Endothelial cell of umbilical vein (primary cell): ENCODE measurements around the gene CALML5. TPM values are rescaled to one million over a fixed set of nuclear protein-coding genes. Genes with fewer than 3 reads are reported as not detected.

Experiments used
- BruUV-seq: library from RNA; stranded (reverse); fragments of 400-500 nt; replicated peaks from 2 replicates; lab custom pipeline; 2021; lab: Mats Ljungman, UMichigan
- CTCF ChIA-PET: fragments of 300-600, 350-600 bp; sonication (Branson Sonifier 250); formaldehyde crosslinking; loops from one replicate; lab custom pipeline; 2021; ENCODE audit warnings: antibody characterized with exemption, inconsistent platforms; lab: Charles Lee
- POLR2A ChIA-PET: fragments of 300-600, 350-600 bp; sonication (Branson Sonifier 250); formaldehyde crosslinking; loops from one replicate; lab custom pipeline; 2021; ENCODE audit warnings: antibody characterized with exemption, inconsistent platforms; lab: Charles Lee
- DNase-seq: peaks from one replicate; pipeline ENCODE4 v3.0.0-alpha.2; 2011; ENCODE audit warnings: low read depth, low spot score
- FAIRE-seq: peaks from 2 replicates; lab custom pipeline; 2011; peaks lifted over from hg19 to GRCh38; lab: Jason Lieb, UNC
- H2AFZ ChIP-seq: 2 replicates; pipeline ENCODE4 v1.6.0; 2012; ENCODE audit warnings: low read depth, low read length, control low read depth, inconsistent platforms
- H3K27ac ChIP-seq: 2 replicates; pipeline ENCODE4 v1.5.1; 2011; ENCODE audit warnings: low read depth, mild to moderate bottlenecking, control low read depth, low read length, moderate library complexity; ENCODE audit not compliant: insufficient read depth
- H3K27me3 ChIP-seq, 2 experiments: 2 replicates each; pipeline versions ENCODE4 v1.6.0 to v1.6.1; 2011; ENCODE audit warnings: low read length in 2 of 2, mixed read lengths in 1 of 2; ENCODE audit not compliant: control insufficient read depth in 2 of 2, insufficient read depth in 2 of 2
- H3K36me3 ChIP-seq, 2 experiments: 2 replicates in 1 of 2; 3 replicates in 1 of 2; pipeline ENCODE4 v1.5.1; 2011; ENCODE audit warnings: low read length in 2 of 2, mild to moderate bottlenecking in 1 of 2, moderate library complexity in 1 of 2; ENCODE audit not compliant: control insufficient read depth in 2 of 2, insufficient read depth in 2 of 2; ENCODE audit errors: extremely low read depth in 1 of 2
- H3K4me1 ChIP-seq: 3 replicates; pipeline ENCODE4 v1.5.1; 2011; ENCODE audit warnings: mild to moderate bottlenecking, low read length; ENCODE audit not compliant: control insufficient read depth, insufficient read depth; ENCODE audit errors: extremely low read depth
- H3K4me2 ChIP-seq: 2 replicates; pipeline ENCODE4 v1.6.1; 2011; ENCODE audit warnings: low read length, control low read depth, mixed read lengths; ENCODE audit not compliant: insufficient read depth
- H3K4me3 ChIP-seq, 3 experiments: fragments of 200-600 bp in 1 of 3; sonication (generic), shearing (Covaris generic) in 1 of 3; replicated peaks in 1 of 3; 2 replicates each; pipeline ENCODE4 v1.5.1; 2011 to 2016; ENCODE audit warnings: control low read depth in 3 of 3, low read length in 3 of 3, mild to moderate bottlenecking in 2 of 3, inconsistent platforms in 1 of 3, low read depth in 1 of 3, moderate library complexity in 1 of 3; ENCODE audit not compliant: insufficient read depth in 1 of 3
- H3K79me2 ChIP-seq: 2 replicates; pipeline ENCODE4 v1.6.0; 2012; ENCODE audit warnings: low read length, inconsistent platforms; ENCODE audit not compliant: control insufficient read depth, insufficient read depth
- H3K9ac ChIP-seq: replicated peaks from 2 replicates; pipeline ENCODE3; 2011; ENCODE audit warnings: low read length, control low read depth; ENCODE audit not compliant: insufficient read depth; ENCODE audit errors: extremely low read depth
- H3K9me1 ChIP-seq: replicated peaks from 3 replicates; pipeline ENCODE4 v1.6.0; 2011; ENCODE audit warnings: mild to moderate bottlenecking, low read length; ENCODE audit not compliant: control insufficient read depth, insufficient read depth; ENCODE audit errors: extremely low read depth
- H3K9me3 ChIP-seq: replicated peaks from 2 replicates; pipeline ENCODE4 v1.5.1; 2012; ENCODE audit warnings: low read length, inconsistent platforms; ENCODE audit not compliant: control insufficient read depth, insufficient read depth
- H4K20me1 ChIP-seq: replicated peaks from 2 replicates; pipeline ENCODE3; 2011; ENCODE audit warnings: mild to moderate bottlenecking, low read length; ENCODE audit not compliant: control insufficient read depth, insufficient read depth; ENCODE audit errors: extremely low read depth
- EZH2 ChIP-seq: IDR thresholded peaks from 2 replicates; pipeline ENCODE4 v1.6.1; 2012; ENCODE audit warnings: borderline replicate concordance, low read depth, mild to moderate bottlenecking, moderate library complexity, low read length, inconsistent platforms; ENCODE audit not compliant: severe bottlenecking
- FOS ChIP-seq: IDR thresholded peaks from 2 replicates; pipeline ENCODE4 v1.6.1; 2011; ENCODE audit warnings: mild to moderate bottlenecking, low read length, moderate library complexity, borderline replicate concordance; ENCODE audit not compliant: insufficient read depth
- GATA2 ChIP-seq: IDR thresholded peaks from 2 replicates; pipeline ENCODE4 v1.7.0; 2011; ENCODE audit warnings: low read depth, mild to moderate bottlenecking, moderate library complexity, mixed read lengths, low read length; ENCODE audit not compliant: insufficient read length, insufficient read depth
- JUN ChIP-seq: IDR thresholded peaks from 2 replicates; pipeline ENCODE4 v1.6.1; 2011; ENCODE audit warnings: borderline replicate concordance, low read depth; ENCODE audit not compliant: insufficient read length, insufficient read depth
- MAX ChIP-seq: IDR thresholded peaks from 2 replicates; pipeline ENCODE4 v1.6.1; 2011; ENCODE audit not compliant: insufficient read depth, insufficient read length
- MYC ChIP-seq: IDR thresholded peaks from one replicate; pipeline ENCODE4 v1.6.1; 2011; ENCODE audit warnings: mild to moderate bottlenecking, low read depth, low read length
- POLR2A ChIP-seq: IDR thresholded peaks from 2 replicates; pipeline ENCODE4 v1.6.1; 2012; ENCODE audit warnings: low read depth, mild to moderate bottlenecking, control low read depth, low read length
- POLR2AphosphoS5 ChIP-seq: IDR thresholded peaks from 2 replicates; pipeline ENCODE4 v1.6.1; 2012; ENCODE audit warnings: low read depth, mild to moderate bottlenecking, control low read depth, low read length, moderate library complexity; ENCODE audit not compliant: insufficient read depth
- dilution Hi-C: fragments of 300-500 bp; cut with MboI; formaldehyde crosslinking; loops from one replicate; pipeline ENCODE4 v1.15.0; 2019; ENCODE audit warnings: low sequenced_read_pairs; ENCODE audit not compliant: extremely low pct_ligation_motif_present
- intact Hi-C: fragments of 100-400 bp; cut with micrococcal nuclease; formaldehyde crosslinking; loops from one replicate; pipeline ENCODE4 v1.10.0; 2022
- polyA plus RNA-seq, 4 experiments: library from polyadenylated mRNA; depleted of rRNA in 3 of 4; stranded (reverse) in 3 of 4; unstranded in 1 of 4; fragments of >200 nt; gene quantifications; 2 replicates each; pipeline versions ENCODE4 v1.2.1 to v1.2.3, GENCODE V29; 2011 to 2012; ENCODE audit warnings: missing spikeins in 1 of 4
- total RNA-seq: library from RNA; stranded (reverse); gene quantifications from 2 replicates; pipeline ENCODE4 v1.2.3, GENCODE V29; 2021
- TF ChIP-seq, protein P1 (sequence below), 2 donors: IDR thresholded peaks; 1 replicate in 1 of 2; 2 replicates in 1 of 2; pipeline ENCODE4 v1.5.1; 2011; ENCODE audit warnings: low read length in 2 of 2, mild to moderate bottlenecking in 2 of 2, moderate library complexity in 2 of 2, control low read depth in 1 of 2, inconsistent platforms in 1 of 2, low read depth in 1 of 2; ENCODE audit not compliant: insufficient read depth in 1 of 2; ENCODE audit errors: extremely low read depth in 1 of 2

Gene CALML5
- total and polyA plus RNA-seq, 2 donors (not counting 3 experiments of a cell fraction or from before 2014, with no cell fraction given), result not detected

GRCh38 chr10:5512881-5513612 lies 13.7 kb upstream of the CALML5 start:
- POLR2A ChIA-PET, result no interaction called here
- DNase-seq (no peak), FAIRE-seq (no peak)
- TF ChIP-seq JUN (no peak), MAX (no peak)
- TF ChIP-seq, protein P1, sequence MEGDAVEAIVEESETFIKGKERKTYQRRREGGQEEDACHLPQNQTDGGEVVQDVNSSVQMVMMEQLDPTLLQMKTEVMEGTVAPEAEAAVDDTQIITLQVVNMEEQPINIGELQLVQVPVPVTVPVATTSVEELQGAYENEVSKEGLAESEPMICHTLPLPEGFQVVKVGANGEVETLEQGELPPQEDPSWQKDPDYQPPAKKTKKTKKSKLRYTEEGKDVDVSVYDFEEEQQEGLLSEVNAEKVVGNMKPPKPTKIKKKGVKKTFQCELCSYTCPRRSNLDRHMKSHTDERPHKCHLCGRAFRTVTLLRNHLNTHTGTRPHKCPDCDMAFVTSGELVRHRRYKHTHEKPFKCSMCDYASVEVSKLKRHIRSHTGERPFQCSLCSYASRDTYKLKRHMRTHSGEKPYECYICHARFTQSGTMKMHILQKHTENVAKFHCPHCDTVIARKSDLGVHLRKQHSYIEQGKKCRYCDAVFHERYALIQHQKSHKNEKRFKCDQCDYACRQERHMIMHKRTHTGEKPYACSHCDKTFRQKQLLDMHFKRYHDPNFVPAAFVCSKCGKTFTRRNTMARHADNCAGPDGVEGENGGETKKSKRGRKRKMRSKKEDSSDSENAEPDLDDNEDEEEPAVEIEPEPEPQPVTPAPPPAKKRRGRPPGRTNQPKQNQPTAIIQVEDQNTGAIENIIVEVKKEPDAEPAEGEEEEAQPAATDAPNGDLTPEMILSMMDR (IDR thresholded peaks at IDR 0.05; ENCODE audit: extremely low read depth in 1 of 2, insufficient read depth in 1 of 2, low read depth in 1 of 2, low read length in 2 of 2), result no peak
- intact Hi-C loops, result no loop called here
- CTCF ChIA-PET, result interaction anchor here (1.1 to 1.8 kb wide), 5 partner anchors 18 to 110 kb away, joined by 3 to 5 read pairs (median 3); no protein-coding TSS in a partner anchor
- H3K9me1 ChIP-seq, result no peaks in the 10 kb centered on the region
- dilution Hi-C loops, result no loop called here
- no peaks in the 10 kb centered on the region for H3K4me1 ChIP-seq
- H3K36me3 ChIP-seq, result no peaks in the 10 kb centered on the region
- no peaks in the 10 kb centered on the region for H3K9me3 ChIP-seq
- H2AFZ ChIP-seq, result no peak overlapping the region
- no peak overlapping the region for H3K4me2 ChIP-seq
- H4K20me1 ChIP-seq, result no peaks in the 10 kb centered on the region
- H3K4me3 ChIP-seq, result no peak overlapping the region
- H3K27me3 ChIP-seq, result peaks cover 4 to 7% of the 10 kb centered on the region in 2 experiments
- H3K9ac ChIP-seq, result no peak overlapping the region
- no peak overlapping the region for H3K27ac ChIP-seq
- BruUV-seq, result no TSS peak
- H3K79me2 ChIP-seq, result no peaks in the 10 kb centered on the region

- POLR2A ChIA-PET, result no interaction called here
- H3K9me3 ChIP-seq, result no peaks in the 10 kb centered on the region
- no TSS peak for BruUV-seq
- H3K9ac ChIP-seq, result no peak overlapping the region
- no peaks in the 10 kb centered on the region for H4K20me1 ChIP-seq
- dilution Hi-C loops (no loop called here), intact Hi-C loops (no loop called here)
- H3K27ac ChIP-seq, result no peak overlapping the region
- no peak for FAIRE-seq
- no peak for DNase-seq
- H3K4me2 ChIP-seq, result no peak overlapping the region
- TF ChIP-seq GATA2, result no peak
- TF ChIP-seq MYC, result no peak
- TF ChIP-seq POLR2A, result no peak
- no peak for TF ChIP-seq MAX
- no peak for TF ChIP-seq FOS
- no peak for TF ChIP-seq JUN
- TF ChIP-seq, protein P1 (IDR thresholded peaks at IDR 0.05; ENCODE audit: extremely low read depth in 1 of 2, insufficient read depth in 1 of 2, low read depth in 1 of 2, low read length in 2 of 2), result no peak
- no peak for TF ChIP-seq POLR2AphosphoS5
- no peak for TF ChIP-seq EZH2
- H3K9me1 ChIP-seq, result no peaks in the 10 kb centered on the region
- no peaks in the 10 kb centered on the region for H3K4me1 ChIP-seq
- CTCF ChIA-PET, result interaction anchor here (1.4 to 1.8 kb wide), 2 partner anchors 18 to 111 kb away, joined by 3 read pairs; no protein-coding TSS in a partner anchor
- no peak overlapping the region for H2AFZ ChIP-seq
- no peak overlapping the region for H3K4me3 ChIP-seq
- no peaks in the 10 kb centered on the region for H3K36me3 ChIP-seq
- H3K79me2 ChIP-seq, result no peaks in the 10 kb centered on the region
- H3K27me3 ChIP-seq, result peaks cover 4 to 6% of the 10 kb centered on the region in 2 experiments
Observed at GRCh38 chr10:5512331-5512730, 13.0 kb upstream of the CALML5 start.
